Activated CD4-positive, alpha-beta T cell treated with anti-CD3 and anti-CD28 coated beads for 36 hours (primary cell): Measurements from ENCODE around the gene MTFP1. TPM values are rescaled to one million over a fixed set of nuclear protein-coding genes. Genes with fewer than 3 reads are reported as not detected.

ENCODE experiments used
- ATAC-seq: fragments of 200-7000 bp; cut with Tn5 transposase; one replicate; pipeline ENCODE4 v1.10.0; 2021; ENCODE audit warnings: mild to moderate bottlenecking, moderate library complexity
- CTCF ChIA-PET: fragments of 350-600 bp; sonication (Branson Sonifier 250); formaldehyde crosslinking; loops from one replicate; lab custom pipeline; 2021; ENCODE audit warnings: antibody characterized with exemption; lab: Charles Lee
- POLR2A ChIA-PET: fragments of 350-600 bp; sonication (Branson Sonifier 250); formaldehyde crosslinking; loops from one replicate; lab custom pipeline; 2021; ENCODE audit warnings: antibody characterized with exemption, inconsistent platforms; lab: Charles Lee
- DNase-seq: peaks from one replicate; pipeline ENCODE4 v3.0.0-alpha.2; 2020
- H3K27ac Mint-ChIP-seq: one replicate; pipeline ENCODE4 v1.8.0; 2021; ENCODE audit warnings: mixed read lengths
- H3K27me3 Mint-ChIP-seq: one replicate; pipeline ENCODE4 v1.8.0; 2021; ENCODE audit warnings: mixed read lengths
- H3K36me3 Mint-ChIP-seq: one replicate; pipeline ENCODE4 v1.8.0; 2021; ENCODE audit warnings: low read depth, mixed read lengths
- H3K4me1 Mint-ChIP-seq: one replicate; pipeline ENCODE4 v1.8.0; 2021; ENCODE audit warnings: mixed read lengths
- H3K4me3 Mint-ChIP-seq: one replicate; pipeline ENCODE4 v1.8.0; 2021; ENCODE audit warnings: mild to moderate bottlenecking, moderate library complexity, mixed read lengths
- H3K9me3 Mint-ChIP-seq: one replicate; pipeline ENCODE4 v1.8.0; 2021; ENCODE audit warnings: low read depth, mixed read lengths
- intact Hi-C, 2 experiments: fragments of 100-400 bp; cut with DNase I in 1 of 2; cut with micrococcal nuclease in 1 of 2; formaldehyde crosslinking; loops; one replicate each; pipeline versions ENCODE4 v1.14.2 to v1.15.1; 2022 to 2024; cut with DNase I, micrococcal nuclease
- total RNA-seq, 2 experiments: library from RNA; stranded (reverse); gene quantifications; one replicate each; pipeline ENCODE4 v1.2.3, GENCODE V29; 2021

Gene MTFP1
- total RNA-seq, 2 experiments from 2014 or later: 47.0 to 54.6 TPM

GRCh38 chr22:30474121-30474520, 48.6 kb downstream of the MTFP1 start:
- Mint-ChIP-seq H3K27ac (no peak overlapping the region), H3K4me1 (no peaks in the 10 kb centered on the region), H3K27me3 (peaks cover 8% of the 10 kb centered on the region), H3K36me3 (no peaks in the 10 kb centered on the region), H3K9me3 (no peaks in the 10 kb centered on the region), H3K4me3 (no peak overlapping the region)
- DNase-seq (no peak), ATAC-seq (no peak)
- POLR2A ChIA-PET: no interaction called here
- intact Hi-C loops: no loop called here
- CTCF ChIA-PET: interaction anchor here (0.6 to 1.8 kb wide), 2 partner anchors 28 to 1015 kb away, joined by 4 to 5 read pairs; no protein-coding TSS in a partner anchor

GRCh38 chr22:30474683-30475424, 49.3 kb downstream of the MTFP1 start:
- ATAC-seq (no peak), DNase-seq (no peak)
- ChIA-PET POLR2A (no interaction called here), CTCF (interaction anchor here (0.6 to 1.8 kb wide), 2 partner anchors 29 to 1016 kb away, joined by 4 to 5 read pairs; no protein-coding TSS in a partner anchor)
- intact Hi-C loops: no loop called here
- Mint-ChIP-seq H3K9me3 (no peaks in the 10 kb centered on the region), H3K27me3 (peaks cover 8% of the 10 kb centered on the region), H3K4me3 (no peak overlapping the region), H3K36me3 (no peaks in the 10 kb centered on the region), H3K4me1 (no peaks in the 10 kb centered on the region), H3K27ac (no peak overlapping the region)

Other genes starting within 250 kb of the MTFP1 start
- gene LIF, start 179.0 kb upstream of the MTFP1 start, total RNA-seq: 100 to 1,000 TPM in 1 of 2 experiments, 10 to 100 TPM in 1; 77.3 to 105 TPM
- 10 to 100 TPM; 13.8 to 17.6 TPM for gene OSM, start 158.9 kb upstream of the MTFP1 start, total RNA-seq
- gene CASTOR1, start 136.3 kb upstream of the MTFP1 start, total RNA-seq: 1 to 10 TPM; 1.6 to 2.2 TPM
- 10 to 100 TPM; 20.1 to 21.6 TPM for gene TBC1D10A, start 98.8 kb upstream of the MTFP1 start, total RNA-seq
- 100 to 1,000 TPM; 254 to 499 TPM for gene SF3A1, start 68.9 kb upstream of the MTFP1 start, total RNA-seq
- 1 to 10 TPM; 2.4 to 3.7 TPM for gene CCDC157, start 68.8 kb upstream of the MTFP1 start, total RNA-seq
- 1 to 10 TPM; 4.3 to 7.4 TPM for gene RNF215, start 38.4 kb upstream of the MTFP1 start, total RNA-seq
- 10 to 100 TPM; 13.8 to 18.2 TPM for gene SEC14L2, start 28.8 kb upstream of the MTFP1 start, total RNA-seq
- not detected for gene SEC14L3, start 46.2 kb downstream of the MTFP1 start, total RNA-seq
- not detected for gene SEC14L4, start 79.9 kb downstream of the MTFP1 start, total RNA-seq
- not detected for gene SEC14L6, start 121.0 kb downstream of the MTFP1 start, total RNA-seq
- not detected for gene GAL3ST1, start 148.9 kb downstream of the MTFP1 start, total RNA-seq
- gene PES1, start 166.1 kb downstream of the MTFP1 start, total RNA-seq: 100 to 1,000 TPM; 134 to 137 TPM
- gene TCN2, start 181.4 kb downstream of the MTFP1 start, total RNA-seq: under 1 TPM; 0.12 to 0.32 TPM
- 1 to 10 TPM; 3.6 to 4.3 TPM for gene SLC35E4, start 210.0 kb downstream of the MTFP1 start, total RNA-seq
- gene DUSP18, start 242.1 kb downstream of the MTFP1 start, total RNA-seq: 1 to 10 TPM; 7.8 to 8.5 TPM